ENCODE data around the gene CYP24A1. TPM values are rescaled to one million over a fixed set of nuclear protein-coding genes. Genes with fewer than 3 reads are reported as not detected.
A peak's percentile ranks its signal among the peaks of the same experiment; 100 is the strongest.

Gene CYP24A1
- total RNA-seq = 0.27 TPM

GRCh38 chr20:54173653-54174456 lies at the start of gene CYP24A1:
Gene CYP24A1, minus strand, starts transcription at chr20:54173986. Its CDS starts 407 bp downstream, at chr20:54173579.
- peak in 1 of 3 donors; percentile 7 for DNase-seq (ENCODE audit: low read depth in 2 of 3, low spot score in 2 of 3)

- DNase-seq (ENCODE audit: low read depth in 2 of 3, low spot score in 2 of 3) = no peak
Measured at GRCh38 chr20:54223285-54223684, 49.5 kb upstream of the CYP24A1 start.

- DNase-seq (ENCODE audit: low read depth in 2 of 3, low spot score in 2 of 3) = no peak
Measured at GRCh38 chr20:54221996-54222890, 48.5 kb upstream of the CYP24A1 start.

GRCh38 chr20:54221353-54221752 lies 47.6 kb upstream of the CYP24A1 start:
- DNase-seq (ENCODE audit: low read depth in 2 of 3, low spot score in 2 of 3) = peak in 1 of 3 donors; percentile 35

GRCh38 chr20:54220722-54221121 lies 46.9 kb upstream of the CYP24A1 start:
- no peak for DNase-seq (ENCODE audit: low read depth in 2 of 3, low spot score in 2 of 3)

- DNase-seq (ENCODE audit: low read depth in 2 of 3, low spot score in 2 of 3) = peak in 1 of 3 donors; percentile 47
Measured at GRCh38 chr20:54219751-54220426, 46.1 kb upstream of the CYP24A1 start.

GRCh38 chr20:54218470-54218869 lies 44.7 kb upstream of the CYP24A1 start:
- DNase-seq (ENCODE audit: low read depth in 2 of 3, low spot score in 2 of 3) = no peak

- no peak for DNase-seq (ENCODE audit: low read depth in 2 of 3, low spot score in 2 of 3)
Measured at GRCh38 chr20:54217762-54218161, 44.0 kb upstream of the CYP24A1 start.

- no peak for DNase-seq (ENCODE audit: low read depth in 2 of 3, low spot score in 2 of 3)
Measured at GRCh38 chr20:54215157-54215789, 41.5 kb upstream of the CYP24A1 start.

- DNase-seq (ENCODE audit: low read depth in 2 of 3, low spot score in 2 of 3) = no peak
Measured at GRCh38 chr20:54214566-54214965, 40.8 kb upstream of the CYP24A1 start.

GRCh38 chr20:54212871-54213270 lies 39.1 kb upstream of the CYP24A1 start:
- DNase-seq (ENCODE audit: low read depth in 2 of 3, low spot score in 2 of 3) = no peak

GRCh38 chr20:54212226-54212625 lies 38.4 kb upstream of the CYP24A1 start:
- DNase-seq (ENCODE audit: low read depth in 2 of 3, low spot score in 2 of 3) = no peak

GRCh38 chr20:54209216-54209813 lies 35.5 kb upstream of the CYP24A1 start:
- DNase-seq (ENCODE audit: low read depth in 2 of 3, low spot score in 2 of 3) = no peak

GRCh38 chr20:54208548-54209176 lies 34.9 kb upstream of the CYP24A1 start:
- peak in 2 of 3 donors; percentile 14 to 24 for DNase-seq (ENCODE audit: low read depth in 2 of 3, low spot score in 2 of 3)

GRCh38 chr20:54207743-54208547 lies 34.2 kb upstream of the CYP24A1 start, which contains the start of gene PFDN4:
Gene PFDN4, plus strand, starts transcription at chr20:54208087. Its CDS starts 14 bp downstream, at chr20:54208101.
- DNase-seq (ENCODE audit: low read depth in 2 of 3, low spot score in 2 of 3) = peak; percentile 83 to 86 (median 84)

GRCh38 chr20:54207053-54207742 lies 33.4 kb upstream of the CYP24A1 start:
- DNase-seq (ENCODE audit: low read depth in 2 of 3, low spot score in 2 of 3) = no peak

GRCh38 chr20:54205450-54205849 lies 31.7 kb upstream of the CYP24A1 start:
- no peak for DNase-seq (ENCODE audit: low read depth in 2 of 3, low spot score in 2 of 3)

GRCh38 chr20:54204481-54204880 lies 30.7 kb upstream of the CYP24A1 start:
- DNase-seq (ENCODE audit: low read depth in 2 of 3, low spot score in 2 of 3) = no peak

All from hematopoietic multipotent progenitor cell (in vitro differentiated cells).